Measurements from ENCODE around the gene MKX.

DNA sequence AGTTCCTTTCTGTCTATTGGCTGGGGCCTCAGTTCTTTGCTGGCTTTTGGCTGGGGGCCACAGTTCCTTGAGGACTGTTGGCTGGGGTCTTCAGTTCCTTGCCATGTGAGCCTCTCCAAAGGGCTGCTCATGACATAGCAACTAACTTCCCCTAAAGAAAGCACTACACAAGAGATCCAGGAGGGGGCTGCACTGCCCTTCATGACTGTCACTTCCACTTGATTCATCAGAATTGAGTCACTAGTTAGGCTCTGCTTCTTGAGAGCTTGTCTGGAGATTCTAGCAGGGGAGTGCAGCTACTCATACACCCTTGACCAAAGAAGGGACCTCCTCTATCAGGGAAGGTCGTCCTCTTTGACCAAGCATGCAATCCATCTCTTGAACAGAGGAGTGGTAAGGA is 38.0 kb upstream of the MKX start:
- TF ChIP-seq, protein P1, sequence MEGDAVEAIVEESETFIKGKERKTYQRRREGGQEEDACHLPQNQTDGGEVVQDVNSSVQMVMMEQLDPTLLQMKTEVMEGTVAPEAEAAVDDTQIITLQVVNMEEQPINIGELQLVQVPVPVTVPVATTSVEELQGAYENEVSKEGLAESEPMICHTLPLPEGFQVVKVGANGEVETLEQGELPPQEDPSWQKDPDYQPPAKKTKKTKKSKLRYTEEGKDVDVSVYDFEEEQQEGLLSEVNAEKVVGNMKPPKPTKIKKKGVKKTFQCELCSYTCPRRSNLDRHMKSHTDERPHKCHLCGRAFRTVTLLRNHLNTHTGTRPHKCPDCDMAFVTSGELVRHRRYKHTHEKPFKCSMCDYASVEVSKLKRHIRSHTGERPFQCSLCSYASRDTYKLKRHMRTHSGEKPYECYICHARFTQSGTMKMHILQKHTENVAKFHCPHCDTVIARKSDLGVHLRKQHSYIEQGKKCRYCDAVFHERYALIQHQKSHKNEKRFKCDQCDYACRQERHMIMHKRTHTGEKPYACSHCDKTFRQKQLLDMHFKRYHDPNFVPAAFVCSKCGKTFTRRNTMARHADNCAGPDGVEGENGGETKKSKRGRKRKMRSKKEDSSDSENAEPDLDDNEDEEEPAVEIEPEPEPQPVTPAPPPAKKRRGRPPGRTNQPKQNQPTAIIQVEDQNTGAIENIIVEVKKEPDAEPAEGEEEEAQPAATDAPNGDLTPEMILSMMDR (IDR thresholded peaks at IDR 0.05), result peak; percentile 10; the same call in 1 of the 2 replicates
- no peak for TF ChIP-seq SIN3A (IDR thresholded peaks at IDR 0.05; ENCODE audit: borderline replicate concordance, insufficient read depth, low read depth, low read length)
- TF ChIP-seq POLR2AphosphoS5 (IDR thresholded peaks at IDR 0.05; ENCODE audit: low read depth, low read length), result no peak
- TF ChIP-seq, protein P2, sequence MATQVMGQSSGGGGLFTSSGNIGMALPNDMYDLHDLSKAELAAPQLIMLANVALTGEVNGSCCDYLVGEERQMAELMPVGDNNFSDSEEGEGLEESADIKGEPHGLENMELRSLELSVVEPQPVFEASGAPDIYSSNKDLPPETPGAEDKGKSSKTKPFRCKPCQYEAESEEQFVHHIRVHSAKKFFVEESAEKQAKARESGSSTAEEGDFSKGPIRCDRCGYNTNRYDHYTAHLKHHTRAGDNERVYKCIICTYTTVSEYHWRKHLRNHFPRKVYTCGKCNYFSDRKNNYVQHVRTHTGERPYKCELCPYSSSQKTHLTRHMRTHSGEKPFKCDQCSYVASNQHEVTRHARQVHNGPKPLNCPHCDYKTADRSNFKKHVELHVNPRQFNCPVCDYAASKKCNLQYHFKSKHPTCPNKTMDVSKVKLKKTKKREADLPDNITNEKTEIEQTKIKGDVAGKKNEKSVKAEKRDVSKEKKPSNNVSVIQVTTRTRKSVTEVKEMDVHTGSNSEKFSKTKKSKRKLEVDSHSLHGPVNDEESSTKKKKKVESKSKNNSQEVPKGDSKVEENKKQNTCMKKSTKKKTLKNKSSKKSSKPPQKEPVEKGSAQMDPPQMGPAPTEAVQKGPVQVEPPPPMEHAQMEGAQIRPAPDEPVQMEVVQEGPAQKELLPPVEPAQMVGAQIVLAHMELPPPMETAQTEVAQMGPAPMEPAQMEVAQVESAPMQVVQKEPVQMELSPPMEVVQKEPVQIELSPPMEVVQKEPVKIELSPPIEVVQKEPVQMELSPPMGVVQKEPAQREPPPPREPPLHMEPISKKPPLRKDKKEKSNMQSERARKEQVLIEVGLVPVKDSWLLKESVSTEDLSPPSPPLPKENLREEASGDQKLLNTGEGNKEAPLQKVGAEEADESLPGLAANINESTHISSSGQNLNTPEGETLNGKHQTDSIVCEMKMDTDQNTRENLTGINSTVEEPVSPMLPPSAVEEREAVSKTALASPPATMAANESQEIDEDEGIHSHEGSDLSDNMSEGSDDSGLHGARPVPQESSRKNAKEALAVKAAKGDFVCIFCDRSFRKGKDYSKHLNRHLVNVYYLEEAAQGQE (IDR thresholded peaks at IDR 0.05; ENCODE audit: insufficient read depth in 1 of 2, low read depth in 2 of 2, low read length in 1 of 2), result no peak

All from Panc1 (cell line).